Stimulated activated CD4-positive, alpha-beta T cell treated with anti-CD3 and anti-CD28 coated beads, TNF-alpha, amount 100 ng/mL, for 4 hours (primary cell): ENCODE data around the gene GLT8D2.

ENCODE experiments used
- DNase-seq, 3 experiments: peaks; one replicate each; pipeline ENCODE4 v3.0.0-alpha.2; 2020; ENCODE audit warnings: low read depth in 3 of 3

Gene GLT8D2

DNA sequence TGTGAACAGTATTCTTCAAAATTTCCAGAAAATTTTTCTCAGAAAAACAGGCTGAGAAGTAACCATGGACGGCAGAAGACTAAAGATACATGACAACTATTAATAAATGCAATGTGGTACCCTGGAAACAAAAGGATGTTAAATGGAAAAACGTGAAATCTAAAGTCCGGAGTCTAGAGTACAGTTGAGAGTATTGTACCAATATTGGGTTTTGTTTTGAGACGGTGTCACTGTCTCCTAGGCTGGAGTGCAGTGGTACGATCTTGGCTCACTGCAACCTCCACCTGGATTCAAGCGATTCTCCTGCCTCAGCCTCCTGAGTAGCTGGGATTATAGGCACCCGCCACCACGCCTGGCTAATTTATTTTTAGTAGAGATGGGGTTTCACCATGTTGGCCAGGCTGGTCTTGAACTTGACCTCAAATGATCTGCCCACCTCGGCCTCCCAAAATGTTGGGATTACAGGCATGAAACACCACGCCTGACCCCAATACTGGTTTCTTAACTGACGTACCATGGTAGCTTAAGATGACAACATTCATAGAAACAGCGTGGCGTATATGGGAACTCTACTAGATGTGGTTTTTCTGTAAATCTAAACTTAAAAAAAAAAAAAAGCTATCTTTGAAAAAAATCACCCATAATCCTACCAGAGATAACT is 101.1 kb downstream of the GLT8D2 start:
- no peak for DNase-seq

GRCh38 chr12:103947871-103948555 is 102.0 kb downstream of the GLT8D2 start:
- DNase-seq: no peak

- no peak for DNase-seq
Observed at GRCh38 chr12:103944964-103945363, 105.0 kb downstream of the GLT8D2 start.
